AG10803 (cell line): ENCODE data around the gene GBE1.
"Not testable (repeated sequence)": the region's sequence is repeated elsewhere in the genome, so short reads cannot be mapped to it uniquely, and the experiment has no call there.

Experiments used
- DNase-seq: peaks from one replicate; pipeline ENCODE4 v3.0.0; 2010; ENCODE audit warnings: low read depth
- H3K4me3 ChIP-seq: 2 replicates; pipeline ENCODE4 v1.5.1; 2011; ENCODE audit warnings: mild to moderate bottlenecking, low read length, control low read depth
- TF ChIP-seq, protein P1 (sequence below): conservative IDR thresholded peaks from 2 replicates; pipeline ENCODE4 v1.5.1; 2011; ENCODE audit warnings: mild to moderate bottlenecking, low read length, control low read depth, inconsistent platforms

Gene GBE1

DNA sequence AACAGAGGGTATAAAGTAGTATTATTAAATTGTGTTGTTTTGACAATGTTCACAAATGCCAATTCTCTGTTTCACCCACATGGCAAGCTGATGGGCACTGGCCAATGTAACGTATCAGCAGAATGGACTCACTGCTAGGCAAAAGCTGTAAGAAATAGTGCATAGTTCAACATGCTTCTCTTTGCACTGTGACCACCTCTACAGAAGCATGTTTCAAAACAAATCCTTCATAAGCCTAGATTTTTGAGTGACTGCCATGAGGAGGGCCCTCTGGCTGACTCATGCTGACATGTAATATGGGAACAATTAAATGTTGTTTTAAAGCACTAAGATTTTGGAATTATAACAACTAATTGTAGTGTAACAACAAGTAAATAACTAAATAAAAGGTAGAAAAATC is 3.2 kb downstream of the GBE1 start:
- TF ChIP-seq, protein P1, sequence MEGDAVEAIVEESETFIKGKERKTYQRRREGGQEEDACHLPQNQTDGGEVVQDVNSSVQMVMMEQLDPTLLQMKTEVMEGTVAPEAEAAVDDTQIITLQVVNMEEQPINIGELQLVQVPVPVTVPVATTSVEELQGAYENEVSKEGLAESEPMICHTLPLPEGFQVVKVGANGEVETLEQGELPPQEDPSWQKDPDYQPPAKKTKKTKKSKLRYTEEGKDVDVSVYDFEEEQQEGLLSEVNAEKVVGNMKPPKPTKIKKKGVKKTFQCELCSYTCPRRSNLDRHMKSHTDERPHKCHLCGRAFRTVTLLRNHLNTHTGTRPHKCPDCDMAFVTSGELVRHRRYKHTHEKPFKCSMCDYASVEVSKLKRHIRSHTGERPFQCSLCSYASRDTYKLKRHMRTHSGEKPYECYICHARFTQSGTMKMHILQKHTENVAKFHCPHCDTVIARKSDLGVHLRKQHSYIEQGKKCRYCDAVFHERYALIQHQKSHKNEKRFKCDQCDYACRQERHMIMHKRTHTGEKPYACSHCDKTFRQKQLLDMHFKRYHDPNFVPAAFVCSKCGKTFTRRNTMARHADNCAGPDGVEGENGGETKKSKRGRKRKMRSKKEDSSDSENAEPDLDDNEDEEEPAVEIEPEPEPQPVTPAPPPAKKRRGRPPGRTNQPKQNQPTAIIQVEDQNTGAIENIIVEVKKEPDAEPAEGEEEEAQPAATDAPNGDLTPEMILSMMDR: no peak
- DNase-seq: peak; percentile 90
- peak overlapping the region; percentile 3 for H3K4me3 ChIP-seq

DNA sequence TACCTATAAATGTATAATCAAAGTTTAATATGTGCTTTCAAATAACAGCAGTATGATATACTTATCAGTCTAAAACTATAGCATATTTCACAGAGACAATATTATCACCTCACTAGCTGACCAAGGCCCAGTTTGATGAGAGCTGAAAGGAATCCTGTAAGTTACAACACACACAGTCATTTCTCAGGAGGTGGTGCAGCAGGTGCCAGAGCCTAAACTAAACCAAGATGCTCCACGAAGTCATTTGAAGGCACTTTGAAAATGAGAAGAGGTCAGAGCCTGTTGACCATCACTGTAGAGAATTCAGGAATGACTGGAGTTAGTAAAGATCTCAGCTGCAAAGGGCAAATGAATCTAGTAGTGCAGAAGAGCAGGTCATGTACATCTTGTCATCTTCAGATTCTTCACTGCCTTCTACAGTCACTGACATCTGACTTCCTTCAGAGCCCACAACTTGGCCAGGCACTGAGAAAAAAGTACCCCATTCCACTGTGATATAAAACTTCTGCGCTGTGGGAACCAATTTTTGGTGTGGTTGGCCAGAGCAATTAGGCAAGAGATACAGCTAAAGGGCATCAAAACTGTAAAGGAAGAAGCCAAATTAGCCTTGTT is 7.9 kb downstream of the GBE1 start:
- no peak for DNase-seq
- no peak overlapping the region for H3K4me3 ChIP-seq
- TF ChIP-seq, protein P1: no peak

GRCh38 chr3:81752604-81753003 is 8.8 kb downstream of the GBE1 start:
- TF ChIP-seq, protein P1: no peak
- no peak for DNase-seq
- H3K4me3 ChIP-seq: no peak overlapping the region

DNA sequence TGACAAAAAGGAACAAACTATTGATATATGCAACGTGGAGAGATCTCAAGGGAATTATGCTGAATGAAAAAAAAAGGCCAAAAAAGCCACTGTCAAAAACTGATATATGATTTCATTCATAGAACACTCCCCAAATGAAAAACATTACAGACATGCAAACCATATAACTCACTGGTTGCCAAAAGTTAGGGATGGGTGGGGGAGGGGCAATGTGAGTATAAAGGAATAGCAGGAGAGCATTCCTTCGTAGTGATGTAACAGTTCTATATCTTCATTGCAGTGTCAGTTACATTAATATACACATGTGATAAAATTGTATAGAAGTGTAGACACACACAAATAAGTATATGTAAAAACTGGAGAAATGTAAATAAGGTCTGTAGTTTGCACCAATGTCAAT is 12.2 kb downstream of the GBE1 start:
- DNase-seq: no peak
- TF ChIP-seq, protein P1: no peak

DNA sequence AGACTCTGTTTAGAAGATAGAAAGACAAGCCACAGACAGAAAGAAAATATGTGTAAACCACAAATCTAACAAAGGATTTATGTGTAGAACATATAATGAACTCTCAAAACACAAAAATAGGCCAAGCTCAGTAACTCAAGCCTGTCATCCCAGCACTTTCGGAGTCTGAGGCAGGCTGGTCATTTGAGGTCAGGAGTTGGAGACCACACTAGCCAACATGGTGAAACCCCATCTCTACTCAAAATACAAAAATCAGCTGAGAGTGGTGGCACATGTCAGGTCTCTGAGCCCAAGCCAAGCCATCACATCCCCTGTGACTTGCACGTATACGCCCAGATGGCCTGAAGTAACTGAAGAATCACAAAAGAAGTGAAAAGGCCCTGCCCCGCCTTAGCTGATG is 14.2 kb downstream of the GBE1 start:
- H3K4me3 ChIP-seq: not testable (repeated sequence)
- DNase-seq: peak; percentile 42

More for the DNA sequence above, 12.2 kb downstream of the GBE1 start:
- no peak overlapping the region for H3K4me3 ChIP-seq

DNA sequence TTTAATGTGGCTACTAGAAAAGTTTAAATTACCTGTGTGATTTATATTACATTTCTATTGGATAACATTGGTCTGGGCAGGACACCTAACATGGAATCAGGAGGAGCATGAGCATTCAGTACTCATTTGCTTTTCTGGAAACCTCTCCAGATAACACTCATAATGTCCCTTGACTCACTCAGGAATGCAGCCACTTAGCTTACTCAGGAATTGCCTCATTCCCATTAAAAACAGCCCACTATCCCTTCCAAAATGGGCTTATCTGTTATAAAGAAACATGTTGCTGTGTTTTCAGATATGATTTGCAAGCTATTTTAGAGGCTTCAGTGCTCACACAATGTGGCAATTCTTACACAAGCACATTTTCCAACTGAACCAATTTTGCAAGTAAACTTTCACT is 17.1 kb downstream of the GBE1 start:
- TF ChIP-seq, protein P1: no peak
- peak; percentile 97 for DNase-seq
- no peak overlapping the region for H3K4me3 ChIP-seq

DNA sequence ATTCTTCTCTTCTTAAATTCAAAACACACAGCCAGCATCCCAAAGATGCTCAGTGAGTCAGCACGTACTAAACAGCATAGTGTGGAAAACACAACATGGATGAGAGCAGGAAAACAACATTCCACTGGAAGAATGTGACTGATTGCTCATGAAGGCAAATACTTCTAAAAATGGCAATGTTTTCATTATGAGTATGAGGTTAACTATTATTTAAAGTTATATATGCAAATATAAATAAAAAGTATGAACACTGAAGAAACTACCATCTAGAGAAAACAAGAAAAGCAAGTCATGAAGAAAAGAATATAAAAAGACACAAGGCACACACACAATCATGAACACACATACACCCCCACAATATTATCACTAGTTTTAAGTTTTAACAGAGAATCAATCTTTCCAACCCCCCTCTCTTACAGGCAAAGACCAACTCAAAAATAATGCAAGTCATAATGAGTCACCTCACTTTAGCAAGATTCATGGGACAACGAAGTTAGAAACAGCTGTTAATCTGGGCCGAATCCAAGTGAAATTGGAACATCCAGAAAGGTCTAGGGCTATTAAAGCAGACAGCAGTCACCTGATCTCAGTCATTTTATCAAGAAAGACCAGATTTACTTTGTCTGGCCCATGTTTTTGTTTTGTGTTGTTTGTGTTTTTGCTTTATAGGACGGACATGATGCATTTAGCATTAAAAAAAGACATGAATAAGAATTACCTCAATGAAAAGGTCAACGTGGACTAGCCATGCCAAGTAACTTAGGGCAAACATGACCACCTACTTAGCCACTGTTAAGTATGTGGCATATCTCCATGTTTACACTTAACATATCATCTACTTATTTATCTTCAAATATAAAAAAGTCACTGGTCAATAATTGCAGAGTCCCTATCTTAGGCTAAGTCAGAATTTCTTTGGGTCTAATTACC is 18.1 kb downstream of the GBE1 start:
- H3K4me3 ChIP-seq: no peak overlapping the region
- DNase-seq: peak; percentile 98
- TF ChIP-seq, protein P1: no peak
